ENCODE data around the gene PHF10.
"Not testable (repeated sequence)": the region's sequence is repeated elsewhere in the genome, so short reads cannot be mapped to it uniquely, and the experiment has no call there.

The PHF10 gene

DNA sequence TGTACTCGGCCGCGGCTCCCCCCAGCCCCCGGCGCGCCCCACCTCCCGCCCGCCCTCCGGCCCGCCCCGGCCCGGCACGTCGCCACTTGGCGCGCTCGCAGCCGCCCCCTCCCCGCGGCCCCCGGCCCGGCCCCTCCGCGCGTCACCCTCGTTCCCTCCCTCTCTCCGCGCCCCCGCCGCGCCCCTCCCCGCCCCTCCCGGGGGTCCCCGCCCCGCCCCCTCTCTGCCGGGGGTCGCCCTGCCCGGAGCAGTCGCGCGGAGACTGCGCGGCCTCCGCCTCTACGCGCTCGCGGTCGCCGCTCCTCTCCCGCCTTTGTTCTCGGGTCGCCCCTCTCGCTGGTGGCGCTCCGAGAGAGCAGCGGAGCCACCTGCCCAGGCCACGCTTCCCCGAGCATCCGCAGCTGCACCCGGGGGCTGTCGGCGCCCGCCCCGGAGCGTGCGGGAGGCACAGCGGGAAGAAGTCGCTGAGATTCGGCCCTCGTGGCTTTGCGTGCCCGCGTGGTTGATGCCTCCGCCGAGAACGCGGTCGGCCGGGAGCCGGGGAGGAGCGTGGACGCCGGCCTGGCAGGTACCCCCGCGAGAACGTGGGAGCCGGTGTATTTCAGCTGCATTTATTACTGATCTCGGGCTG is at the start of gene PHF10:
Gene PHF10, minus strand, starts transcription at position 7 of the 631 bp plus-strand sequence. CDS start 569 bp downstream, outside the sequence.
- peak; percentile 71 for DNase-seq (ENCODE audit: low read depth)

DNA sequence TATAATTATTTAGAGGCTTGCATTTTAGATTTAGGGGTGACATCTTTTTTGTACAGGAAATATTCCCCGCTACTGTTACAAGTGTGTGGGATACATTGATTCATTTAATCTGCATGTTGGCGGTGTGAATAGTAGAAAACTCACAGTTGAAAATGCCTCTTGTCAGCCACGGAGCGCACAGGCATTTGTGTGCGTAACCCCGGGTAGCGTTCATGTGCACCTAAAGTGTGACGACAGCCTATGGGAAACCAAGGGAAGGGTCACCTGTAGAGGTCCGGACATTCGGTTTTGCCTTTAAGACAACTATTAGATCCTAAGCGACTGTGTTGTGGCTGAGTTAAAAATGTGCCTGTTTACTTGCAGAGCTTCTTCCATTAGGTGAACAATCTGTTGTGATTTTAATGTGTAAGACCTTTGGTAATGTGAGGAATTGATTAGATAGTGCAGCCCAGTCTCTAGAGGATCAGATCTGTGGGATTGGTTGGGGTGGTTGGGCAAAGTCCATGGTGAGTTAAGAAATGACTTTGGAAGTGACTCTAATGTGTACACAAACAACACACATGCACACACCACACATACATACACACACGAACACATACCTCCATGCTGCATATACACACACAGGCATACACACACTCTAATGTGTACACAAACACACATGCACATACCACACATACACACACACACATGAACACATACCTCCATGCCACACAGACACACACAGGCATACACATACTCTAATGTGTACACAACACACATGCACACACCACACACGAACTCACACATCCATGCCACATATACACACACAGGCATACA is 42.8 kb upstream of the PHF10 start:
- DNase-seq (ENCODE audit: low read depth): no peak

DNA sequence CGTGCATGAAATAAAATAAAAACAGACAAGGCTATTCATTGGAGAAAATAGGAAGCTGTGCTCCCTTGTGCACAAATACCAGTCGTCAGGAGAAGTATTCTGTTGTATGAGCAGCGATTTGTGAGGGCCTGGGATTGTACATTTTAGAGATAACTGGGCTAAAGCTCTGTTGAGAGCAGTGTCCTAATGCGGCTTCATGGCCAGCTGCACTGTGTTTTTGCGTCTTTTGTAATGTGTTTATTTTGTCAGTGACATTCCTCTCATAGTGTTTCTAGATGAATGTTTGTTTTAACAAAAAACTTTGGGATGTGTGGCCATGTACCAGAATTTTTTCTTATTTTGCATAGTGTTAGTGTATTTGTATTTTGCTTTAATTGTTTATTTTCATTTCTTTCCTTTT is 41.9 kb upstream of the PHF10 start:
- no peak for DNase-seq (ENCODE audit: low read depth)

DNA sequence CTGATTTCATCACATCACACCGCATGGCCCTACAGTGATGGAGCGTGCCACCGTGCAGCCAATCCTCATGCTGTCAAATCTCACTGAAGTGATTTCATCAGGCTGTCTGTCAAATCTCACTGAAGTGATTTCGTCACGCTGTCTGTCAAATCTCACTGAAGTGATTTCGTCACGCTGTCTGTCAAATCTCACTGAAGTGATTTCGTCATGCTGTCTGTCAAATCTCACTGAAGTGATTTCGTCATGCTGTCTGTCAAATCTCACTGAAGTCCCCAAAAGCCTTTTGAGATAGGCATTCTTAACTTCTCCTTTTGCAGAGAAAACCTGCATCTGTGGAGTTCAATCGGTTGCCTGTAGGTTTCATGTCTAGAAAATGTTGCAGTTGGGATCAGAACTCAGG is 41.5 kb upstream of the PHF10 start:
- DNase-seq (ENCODE audit: low read depth): not testable (repeated sequence)

DNA sequence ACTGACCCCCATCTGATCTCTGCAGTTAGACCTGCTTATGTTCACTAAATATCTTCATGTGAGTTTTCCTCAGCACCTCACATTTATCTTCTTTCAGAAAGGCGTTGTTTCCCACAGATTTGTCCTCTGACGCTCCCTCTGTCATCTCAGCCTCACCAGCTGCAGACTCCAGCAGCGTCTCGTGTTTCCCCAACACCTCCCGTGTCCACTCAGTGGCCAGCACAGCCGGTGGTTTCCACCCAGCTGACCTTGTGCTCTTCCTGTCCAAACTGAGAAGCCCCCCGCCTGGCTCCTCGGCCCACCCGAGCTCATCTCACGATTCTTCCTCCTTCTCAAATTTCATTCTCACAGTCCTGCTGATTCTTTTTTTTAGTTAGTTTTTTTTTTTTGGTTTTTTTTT is 39.6 kb upstream of the PHF10 start:
- DNase-seq (ENCODE audit: low read depth): no peak

DNA sequence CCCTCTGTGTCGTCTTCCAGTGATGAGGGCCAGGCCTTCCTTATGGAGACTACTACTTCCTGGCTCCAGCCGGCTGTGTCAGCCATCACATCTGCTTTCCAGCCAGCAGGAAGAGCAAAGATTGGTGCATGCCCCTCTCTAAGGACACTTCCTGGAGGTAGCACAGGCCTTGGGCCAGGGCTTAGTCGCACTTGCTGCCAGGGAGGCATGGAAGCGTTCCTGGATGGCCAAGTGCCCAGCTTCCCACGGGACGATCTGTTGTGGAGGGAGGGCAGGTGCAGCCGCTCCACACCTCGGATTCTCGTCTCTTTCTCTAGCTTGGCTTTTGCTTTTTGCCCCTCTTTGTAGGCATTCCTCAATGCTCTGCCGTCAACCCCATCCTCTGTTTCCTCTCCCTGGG is 39.0 kb upstream of the PHF10 start:
- no peak for DNase-seq (ENCODE audit: low read depth)

DNA sequence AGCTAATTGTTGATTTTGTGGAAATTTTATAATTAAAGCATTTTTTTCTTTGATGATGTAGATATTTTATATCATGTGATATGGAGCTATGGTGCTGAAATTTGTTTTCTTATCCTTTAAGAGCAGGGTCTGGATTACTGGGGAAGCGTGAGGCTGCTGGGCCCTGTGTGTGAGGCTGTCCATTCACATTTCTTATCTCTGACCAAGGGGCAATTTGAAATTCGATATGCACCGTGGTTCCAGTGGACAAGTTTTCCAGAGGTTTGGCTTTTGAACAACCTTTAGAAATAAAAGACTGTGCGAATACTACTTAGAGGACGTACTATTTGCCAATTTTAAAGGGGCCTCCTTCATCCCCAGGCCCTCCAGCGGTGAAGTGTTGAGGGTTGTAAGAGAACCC is 30.9 kb upstream of the PHF10 start:
- DNase-seq (ENCODE audit: low read depth): no peak

DNA sequence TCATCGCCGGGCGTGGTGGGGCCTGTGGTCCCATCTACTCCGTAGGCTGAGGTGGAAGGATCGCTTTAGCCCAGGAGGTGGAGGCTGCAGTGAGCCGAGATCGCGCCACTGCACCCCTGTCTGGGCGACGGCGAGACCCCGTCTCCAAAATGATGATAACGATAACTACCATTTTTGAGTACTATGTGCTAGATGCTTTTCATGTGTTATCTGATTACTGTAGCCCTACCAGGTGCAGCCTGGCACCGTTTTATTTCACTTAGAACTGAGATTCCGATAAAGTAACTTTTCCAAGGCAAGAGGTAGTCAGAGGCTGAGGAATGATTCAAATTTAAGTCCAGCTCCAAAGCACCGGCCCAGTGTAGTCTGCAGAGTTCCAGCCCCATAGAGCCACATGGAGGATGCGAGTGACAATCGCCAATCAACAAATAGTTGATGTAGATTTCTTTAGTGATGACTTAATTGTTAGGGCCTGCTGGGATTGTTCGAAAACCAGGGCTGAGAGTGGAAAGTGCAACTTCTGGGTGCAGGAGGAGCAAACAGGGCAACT is 27.8 kb upstream of the PHF10 start:
- DNase-seq (ENCODE audit: low read depth): no peak

DNA sequence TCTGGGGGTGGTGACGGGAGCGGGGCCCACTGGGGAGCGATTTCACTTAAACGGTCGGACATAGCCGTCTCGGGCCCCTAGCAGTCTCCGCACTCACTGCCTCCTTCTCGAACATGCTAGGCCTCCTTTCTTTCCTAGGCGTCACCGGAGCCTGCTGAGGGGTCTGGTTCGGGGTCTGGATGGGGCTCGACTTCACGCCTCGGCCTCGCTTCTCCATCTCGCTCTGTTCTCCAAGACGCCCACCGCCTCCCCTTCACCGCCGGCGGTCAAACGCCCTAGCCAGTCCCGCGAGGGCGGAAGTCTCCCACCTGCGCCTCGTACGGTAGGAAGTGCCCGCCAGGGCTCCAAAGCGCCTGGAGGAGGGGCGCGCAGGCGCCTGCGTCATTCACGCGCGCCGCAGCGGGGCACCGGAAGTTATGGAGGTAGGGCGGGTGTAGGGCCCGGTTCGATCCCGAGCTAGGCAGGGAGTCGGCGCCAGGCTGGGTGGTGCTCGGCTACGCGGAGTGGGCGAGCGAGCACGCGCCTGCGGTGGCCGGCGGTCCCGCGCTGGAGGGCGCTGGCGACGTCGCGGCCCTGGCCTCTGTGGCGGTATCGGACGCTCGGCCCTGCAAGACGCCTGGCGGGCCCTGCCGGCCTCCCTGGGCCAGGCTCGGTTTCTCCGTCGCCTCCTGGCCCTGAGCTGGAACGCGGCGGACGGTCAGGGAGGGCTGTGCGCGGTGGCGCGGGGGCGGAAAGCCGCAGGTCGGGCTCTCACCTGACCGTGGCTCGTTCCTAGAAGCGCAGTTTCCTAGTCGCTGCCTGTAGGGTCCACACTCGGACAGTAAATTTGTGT is 27.2 kb upstream of the PHF10 start, which contains the start of the genes DYNLT2 and ERMARD:
Gene DYNLT2, minus strand, starts transcription at position 331 of the 832 bp plus-strand sequence. Its CDS starts 114 bp downstream, at position 217.
Gene ERMARD, plus strand, starts transcription at position 381 of the 832 bp plus-strand sequence. Its CDS starts 36 bp downstream, at position 417.
- DNase-seq (ENCODE audit: low read depth): peak; percentile 92

DNA sequence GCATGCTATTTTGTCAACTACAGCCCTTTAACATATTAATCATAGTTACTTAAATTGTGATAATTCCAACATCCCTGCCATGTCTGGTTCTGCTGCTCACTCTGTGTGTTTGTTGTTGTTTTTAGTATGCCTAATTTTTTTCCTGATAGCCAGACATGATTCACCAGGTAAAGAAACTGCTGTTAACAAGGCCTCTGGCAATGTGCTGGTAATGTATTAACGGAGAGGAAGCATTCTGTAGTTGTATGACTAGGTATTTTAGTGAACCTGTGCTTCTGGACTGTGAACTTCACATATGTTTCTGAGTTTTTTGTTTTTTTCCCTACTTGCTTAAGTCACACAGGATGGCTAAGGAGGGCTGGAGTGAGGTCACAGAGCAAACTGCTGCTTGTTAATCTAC is 22.3 kb upstream of the PHF10 start:
- DNase-seq (ENCODE audit: low read depth): no peak

DNA sequence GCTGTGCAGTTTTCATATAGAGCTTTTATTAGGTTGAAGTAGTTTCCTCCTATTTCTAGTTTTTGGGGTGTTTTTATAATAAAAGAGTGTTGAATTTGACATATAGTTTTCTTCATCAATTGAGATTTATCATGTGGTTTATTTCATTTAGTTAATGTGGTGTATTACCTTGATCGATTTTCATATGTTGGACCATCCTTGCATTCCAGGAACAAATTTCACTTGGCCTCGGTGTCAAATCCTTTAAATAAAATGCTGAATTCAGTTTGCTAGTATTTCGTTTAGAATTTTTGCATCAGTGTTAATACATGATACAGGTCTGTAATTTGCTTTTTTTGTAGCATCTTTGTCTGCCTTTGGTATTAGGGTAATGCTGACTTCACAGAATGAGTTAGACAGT is 21.1 kb upstream of the PHF10 start:
- DNase-seq (ENCODE audit: low read depth): no peak

DNA sequence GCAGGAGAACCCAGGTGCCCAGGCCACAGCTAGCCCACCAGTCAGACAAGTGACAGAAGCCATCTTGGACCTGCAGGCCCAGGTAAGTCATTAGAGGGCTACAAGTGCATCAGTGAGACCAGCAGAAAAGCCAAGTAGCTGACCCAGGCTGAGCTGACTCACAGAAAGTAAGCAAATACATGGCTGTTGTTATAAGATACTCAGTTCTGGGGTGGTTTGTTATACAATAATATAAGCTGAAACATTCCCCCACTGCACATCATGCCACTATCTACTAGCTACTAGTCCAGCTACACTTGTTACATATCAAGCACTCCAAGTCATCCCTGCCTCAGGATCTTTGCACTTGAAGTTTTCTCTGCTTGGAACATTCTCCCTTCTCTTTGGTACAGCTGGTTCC is 17.0 kb upstream of the PHF10 start:
- DNase-seq (ENCODE audit: low read depth): no peak

DNA sequence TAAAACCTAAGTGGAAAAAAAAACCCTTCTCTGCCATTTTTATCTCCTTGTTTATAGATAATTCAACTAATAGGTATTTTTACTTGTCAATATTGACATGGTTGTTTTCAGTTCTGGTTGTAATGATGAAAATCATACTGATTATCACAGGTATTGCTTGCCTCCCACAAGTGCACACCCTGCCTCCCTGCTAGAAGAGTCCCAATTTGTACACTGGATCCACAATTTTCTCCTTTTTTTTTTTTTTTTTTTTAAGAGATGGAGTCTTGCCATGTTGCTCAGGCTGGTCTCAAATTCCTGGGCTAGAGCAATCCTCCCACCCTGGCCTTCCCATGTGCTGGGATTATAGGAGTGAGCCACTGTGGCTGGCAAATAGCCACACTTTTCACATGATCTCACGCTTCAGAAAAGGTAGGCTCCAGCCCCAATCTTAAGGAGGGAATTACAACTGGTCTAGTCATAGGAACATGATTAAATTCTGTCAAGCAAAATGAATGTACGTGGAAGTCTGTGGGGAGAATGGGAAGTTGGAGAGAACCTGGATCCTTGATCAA is 14.8 kb upstream of the PHF10 start:
- no peak for DNase-seq (ENCODE audit: low read depth)

DNA sequence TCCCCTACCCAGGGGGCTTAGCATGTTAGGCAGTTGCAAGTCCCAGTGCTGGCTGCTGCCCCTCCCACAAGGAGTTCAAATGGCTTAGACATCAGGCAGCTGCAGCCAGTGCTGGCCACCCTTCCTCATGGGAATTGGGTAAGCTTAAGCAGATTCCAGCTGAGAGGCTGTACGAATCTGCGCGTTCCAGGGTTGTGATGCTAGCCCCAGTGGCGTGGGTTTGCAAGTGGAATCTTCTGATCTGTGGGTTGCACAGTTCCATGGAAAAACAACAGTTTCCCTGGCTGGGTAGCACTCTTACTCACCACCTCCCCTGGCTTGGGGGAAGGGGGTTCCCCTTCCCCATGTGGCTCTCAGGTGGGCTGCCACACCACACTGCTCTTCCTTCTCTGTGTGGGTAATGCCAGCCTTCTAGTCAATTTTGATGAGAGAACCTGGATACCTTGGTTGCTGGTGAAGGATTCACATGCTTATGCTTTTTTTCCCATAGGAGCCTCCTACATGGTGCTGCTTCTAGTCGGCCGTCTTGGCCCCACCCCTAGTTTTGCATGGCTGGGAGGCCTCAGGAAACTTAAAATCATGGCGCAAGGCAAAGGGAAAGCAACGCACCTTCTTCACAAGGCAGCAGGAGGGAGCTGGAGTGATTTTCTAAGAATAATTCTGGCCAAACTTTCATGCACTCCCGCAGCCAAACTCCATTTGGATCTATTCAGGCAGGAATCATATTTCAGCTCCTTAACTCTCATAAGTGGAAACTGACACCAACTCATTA is 14.1 kb upstream of the PHF10 start:
- no peak for DNase-seq (ENCODE audit: low read depth)

DNA sequence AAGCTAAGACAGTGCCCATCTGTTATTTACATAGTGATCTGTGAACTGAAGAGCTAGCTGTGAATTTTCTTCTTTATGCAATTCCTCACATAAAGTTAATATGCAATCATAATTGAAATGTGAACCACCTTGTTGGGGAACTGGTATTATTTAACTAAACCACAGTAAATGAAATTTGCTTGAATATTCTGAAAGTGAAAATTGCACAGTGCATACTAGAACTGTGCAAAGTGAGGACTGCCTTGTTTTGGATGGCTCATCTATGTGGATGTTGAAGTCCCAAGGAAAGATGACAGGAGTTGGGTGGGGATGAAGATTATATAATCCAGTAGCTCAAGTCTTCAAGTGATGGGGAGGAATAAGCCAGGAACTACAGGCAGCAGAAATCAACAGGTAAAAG is 5.7 kb upstream of the PHF10 start:
- no peak for DNase-seq (ENCODE audit: low read depth)

DNA sequence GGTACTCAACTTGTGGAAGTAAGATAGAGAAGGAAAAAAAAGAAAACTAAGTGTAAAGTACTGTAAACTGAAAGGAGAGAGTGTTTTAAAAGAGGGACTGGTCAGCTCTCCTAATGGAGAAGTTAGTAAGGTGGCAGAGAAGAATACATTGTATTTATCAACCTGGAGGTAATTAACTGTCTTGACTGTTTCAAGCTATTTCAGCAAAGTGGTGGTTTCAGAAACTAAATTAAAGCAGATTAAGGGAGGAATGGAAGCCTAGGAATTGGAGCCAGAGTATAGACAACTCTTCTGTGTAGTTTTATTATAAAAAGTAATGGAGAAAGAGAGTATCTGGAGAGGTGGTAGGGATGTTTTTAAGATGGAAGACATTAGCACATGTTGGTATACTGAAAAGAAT is 2.7 kb upstream of the PHF10 start:
- DNase-seq (ENCODE audit: low read depth): no peak

DNA sequence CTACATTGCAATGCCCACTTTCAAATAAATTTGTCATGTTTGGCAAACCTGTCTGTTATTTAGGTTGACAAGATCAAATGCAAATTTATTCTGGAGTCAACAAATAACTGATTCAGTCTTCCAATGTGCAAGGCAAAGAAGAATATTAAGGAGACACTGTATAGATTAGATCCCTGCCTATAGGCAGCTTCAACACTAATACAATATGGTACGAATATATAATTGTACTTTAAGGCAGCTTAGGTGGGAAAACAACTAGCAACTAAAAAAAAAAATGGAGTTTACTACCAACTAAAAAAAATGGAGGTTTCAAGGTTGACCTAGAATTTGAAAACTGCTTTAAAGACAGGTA is 1.7 kb upstream of the PHF10 start:
- DNase-seq (ENCODE audit: low read depth): no peak

DNA sequence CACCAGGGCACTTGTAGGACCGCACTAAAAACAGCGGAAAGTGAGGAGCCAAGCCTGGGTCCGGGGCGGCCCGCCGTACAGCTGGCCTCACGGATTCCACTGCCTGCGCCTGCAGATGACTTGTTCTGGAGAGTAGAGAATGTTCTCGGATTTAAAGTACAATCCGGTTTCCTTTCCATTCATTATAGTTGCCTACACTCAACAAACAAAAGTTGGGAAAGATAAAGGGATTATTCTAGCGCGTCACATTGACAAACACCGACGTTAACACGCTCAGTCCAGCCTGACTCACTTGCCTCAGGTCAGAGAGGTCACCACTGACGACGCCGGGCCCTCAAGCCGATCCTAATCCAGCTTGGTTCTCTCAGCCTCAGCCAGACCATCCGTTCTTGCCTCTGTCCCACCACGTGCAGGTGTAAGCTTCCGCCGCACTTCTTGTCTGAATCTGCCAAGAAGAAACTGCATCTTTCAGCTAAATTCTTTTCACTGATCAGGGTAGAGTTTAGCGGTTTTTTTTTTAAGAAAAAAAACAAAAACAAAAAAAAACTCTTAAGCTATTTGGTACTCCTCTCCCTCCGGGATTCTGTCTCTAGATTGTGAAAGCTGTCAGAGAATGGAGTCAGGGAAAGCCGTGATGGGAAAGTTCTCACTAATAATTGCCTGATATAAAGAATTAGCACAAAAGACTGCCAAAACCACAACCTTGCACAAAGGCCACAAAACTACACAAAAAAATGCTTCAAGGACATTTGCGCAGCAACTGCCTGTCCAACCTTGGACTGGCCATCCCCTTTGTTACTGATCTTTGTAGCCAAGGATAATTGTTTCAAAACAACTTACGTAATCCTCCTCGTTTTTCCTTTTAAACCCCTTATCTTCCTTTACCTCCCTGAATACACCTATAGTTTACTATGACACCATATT is 1.1 kb upstream of the PHF10 start:
- no peak for DNase-seq (ENCODE audit: low read depth)

DNA sequence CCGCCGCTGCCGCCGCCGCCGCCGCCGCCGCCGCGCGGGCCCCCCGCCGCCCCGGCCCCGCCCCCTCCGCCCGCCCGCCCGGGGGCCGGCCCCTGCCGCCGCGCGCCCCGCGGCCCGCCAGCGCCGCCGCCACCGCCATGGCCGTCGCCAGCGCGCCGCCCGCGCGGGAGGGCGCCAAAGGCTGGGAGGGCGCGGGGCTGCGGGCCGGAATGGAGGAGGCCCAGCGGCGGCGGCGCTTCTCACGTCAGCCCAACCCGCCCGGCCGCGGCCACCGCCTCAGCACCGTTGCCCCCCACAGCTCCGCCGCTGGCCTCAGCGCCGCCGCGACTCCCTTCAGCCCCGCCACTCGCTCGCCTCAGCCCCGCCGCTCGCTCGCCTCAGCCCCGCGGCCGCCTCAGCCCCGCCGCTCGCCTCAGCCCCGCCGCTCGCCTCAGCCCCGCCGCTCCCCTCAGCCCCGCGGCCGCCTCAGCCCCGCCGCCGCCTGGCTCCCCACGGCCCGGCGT is 258 bp downstream of the PHF10 start:
- no peak for DNase-seq (ENCODE audit: low read depth)

All from stimulated activated CD4-positive, alpha-beta T cell treated with anti-CD3 and anti-CD28 coated beads, Interleukin-2, amount 100 ng/mL, for 4 hours (primary cell).